Measurements from ENCODE around the gene MRO. TPM values are rescaled to one million over a fixed set of nuclear protein-coding genes. Genes with fewer than 3 reads are reported as not detected.

The MRO gene
- total RNA-seq, 1 experiment from 2014 or later: 0.84 TPM

DNA sequence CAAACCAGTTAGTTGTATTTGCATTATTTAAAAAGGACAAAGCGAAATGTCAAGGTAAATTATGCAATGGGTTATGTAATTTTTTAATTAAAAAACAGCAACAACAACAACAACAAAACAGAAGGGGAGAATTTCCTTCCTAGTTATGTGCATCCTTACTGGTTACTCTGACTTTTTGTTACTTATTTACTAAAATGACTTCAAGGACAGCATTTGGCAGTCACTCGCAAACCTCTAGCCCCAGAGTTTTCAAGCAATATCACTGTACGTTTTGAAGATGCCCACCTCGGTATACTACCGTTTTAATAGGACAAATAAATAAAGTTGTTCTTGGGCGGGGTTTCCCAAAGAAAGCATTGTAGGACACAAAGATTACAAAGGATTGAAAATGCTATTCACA, 24.7 kb upstream of the MRO start:
- no peak overlapping the region for H3K27ac ChIP-seq (ENCODE audit: low read depth, low read length)
- ChIA-PET POLR2A (no interaction called here), RAD21 (ENCODE audit: low non-redundant PET in 1 of 2, low total read pairs in 2 of 2, uncharacterized antibody in 2 of 2, unreplicated experiment in 2 of 2) (no interaction called here), CTCF (no interaction called here)
- no peaks in the 10 kb centered on the region for H3K4me1 ChIP-seq (ENCODE audit: control insufficient read depth in 1 of 2, insufficient read depth in 2 of 2, low read length in 2 of 2)
- H2AFZ ChIP-seq (ENCODE audit: low read depth, low read length, poor library complexity, severe bottlenecking): no peak overlapping the region
- H3K36me3 ChIP-seq (ENCODE audit: control insufficient read depth in 1 of 2, insufficient read depth in 2 of 2, low read length in 2 of 2): no peaks in the 10 kb centered on the region
- no peak for DNase-seq (ENCODE audit: low read depth, low spot score)
- H3K9me3 ChIP-seq (ENCODE audit: control insufficient read depth in 1 of 2, insufficient read depth in 1 of 2, low read depth in 1 of 2, low read length in 2 of 2): no peaks in the 10 kb centered on the region
- no peaks in the 10 kb centered on the region for H3K9me2 ChIP-seq (ENCODE audit: insufficient read depth)
- H4K20me1 ChIP-seq (ENCODE audit: insufficient read depth): no peaks in the 10 kb centered on the region
- no peaks in the 10 kb centered on the region for H3K79me2 ChIP-seq (ENCODE audit: insufficient read depth, low read length)
- TF ChIP-seq ZFX (IDR thresholded peaks at IDR 0.05): no peak
- no peak for TF ChIP-seq EGR1 (IDR thresholded peaks at IDR 0.05; ENCODE audit: low read depth)
- TF ChIP-seq EZH2 (IDR thresholded peaks at IDR 0.05): no peak
- no peak for TF ChIP-seq SP1 (IDR thresholded peaks at IDR 0.05; ENCODE audit: low read depth)
- TF ChIP-seq ATF3 (IDR thresholded peaks at IDR 0.05): no peak
- TF ChIP-seq, protein P1, sequence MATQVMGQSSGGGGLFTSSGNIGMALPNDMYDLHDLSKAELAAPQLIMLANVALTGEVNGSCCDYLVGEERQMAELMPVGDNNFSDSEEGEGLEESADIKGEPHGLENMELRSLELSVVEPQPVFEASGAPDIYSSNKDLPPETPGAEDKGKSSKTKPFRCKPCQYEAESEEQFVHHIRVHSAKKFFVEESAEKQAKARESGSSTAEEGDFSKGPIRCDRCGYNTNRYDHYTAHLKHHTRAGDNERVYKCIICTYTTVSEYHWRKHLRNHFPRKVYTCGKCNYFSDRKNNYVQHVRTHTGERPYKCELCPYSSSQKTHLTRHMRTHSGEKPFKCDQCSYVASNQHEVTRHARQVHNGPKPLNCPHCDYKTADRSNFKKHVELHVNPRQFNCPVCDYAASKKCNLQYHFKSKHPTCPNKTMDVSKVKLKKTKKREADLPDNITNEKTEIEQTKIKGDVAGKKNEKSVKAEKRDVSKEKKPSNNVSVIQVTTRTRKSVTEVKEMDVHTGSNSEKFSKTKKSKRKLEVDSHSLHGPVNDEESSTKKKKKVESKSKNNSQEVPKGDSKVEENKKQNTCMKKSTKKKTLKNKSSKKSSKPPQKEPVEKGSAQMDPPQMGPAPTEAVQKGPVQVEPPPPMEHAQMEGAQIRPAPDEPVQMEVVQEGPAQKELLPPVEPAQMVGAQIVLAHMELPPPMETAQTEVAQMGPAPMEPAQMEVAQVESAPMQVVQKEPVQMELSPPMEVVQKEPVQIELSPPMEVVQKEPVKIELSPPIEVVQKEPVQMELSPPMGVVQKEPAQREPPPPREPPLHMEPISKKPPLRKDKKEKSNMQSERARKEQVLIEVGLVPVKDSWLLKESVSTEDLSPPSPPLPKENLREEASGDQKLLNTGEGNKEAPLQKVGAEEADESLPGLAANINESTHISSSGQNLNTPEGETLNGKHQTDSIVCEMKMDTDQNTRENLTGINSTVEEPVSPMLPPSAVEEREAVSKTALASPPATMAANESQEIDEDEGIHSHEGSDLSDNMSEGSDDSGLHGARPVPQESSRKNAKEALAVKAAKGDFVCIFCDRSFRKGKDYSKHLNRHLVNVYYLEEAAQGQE (IDR thresholded peaks at IDR 0.05; ENCODE audit: low read depth): no peak
- TF ChIP-seq FOSL1 (IDR thresholded peaks at IDR 0.05; ENCODE audit: low read depth): no peak
- no peak for TF ChIP-seq CEBPB (IDR thresholded peaks at IDR 0.05; ENCODE audit: low read depth)
- TF ChIP-seq, protein P2, sequence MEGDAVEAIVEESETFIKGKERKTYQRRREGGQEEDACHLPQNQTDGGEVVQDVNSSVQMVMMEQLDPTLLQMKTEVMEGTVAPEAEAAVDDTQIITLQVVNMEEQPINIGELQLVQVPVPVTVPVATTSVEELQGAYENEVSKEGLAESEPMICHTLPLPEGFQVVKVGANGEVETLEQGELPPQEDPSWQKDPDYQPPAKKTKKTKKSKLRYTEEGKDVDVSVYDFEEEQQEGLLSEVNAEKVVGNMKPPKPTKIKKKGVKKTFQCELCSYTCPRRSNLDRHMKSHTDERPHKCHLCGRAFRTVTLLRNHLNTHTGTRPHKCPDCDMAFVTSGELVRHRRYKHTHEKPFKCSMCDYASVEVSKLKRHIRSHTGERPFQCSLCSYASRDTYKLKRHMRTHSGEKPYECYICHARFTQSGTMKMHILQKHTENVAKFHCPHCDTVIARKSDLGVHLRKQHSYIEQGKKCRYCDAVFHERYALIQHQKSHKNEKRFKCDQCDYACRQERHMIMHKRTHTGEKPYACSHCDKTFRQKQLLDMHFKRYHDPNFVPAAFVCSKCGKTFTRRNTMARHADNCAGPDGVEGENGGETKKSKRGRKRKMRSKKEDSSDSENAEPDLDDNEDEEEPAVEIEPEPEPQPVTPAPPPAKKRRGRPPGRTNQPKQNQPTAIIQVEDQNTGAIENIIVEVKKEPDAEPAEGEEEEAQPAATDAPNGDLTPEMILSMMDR (IDR thresholded peaks at IDR 0.05 in 2 of 3, conservative IDR thresholded peaks at IDR 0.05 in 1 of 3; ENCODE audit: borderline replicate concordance in 1 of 3, insufficient read depth in 1 of 3, low read depth in 2 of 3, low read length in 2 of 3): no peak
- TF ChIP-seq POLR2AphosphoS5 (IDR thresholded peaks at IDR 0.05; ENCODE audit: low read depth, low read length): no peak
- TF ChIP-seq EZH2phosphoT487 (IDR thresholded peaks at IDR 0.05; ENCODE audit: borderline replicate concordance): no peak
- no peak for TF ChIP-seq MAX (IDR thresholded peaks at IDR 0.05)
- TF ChIP-seq SRF (IDR thresholded peaks at IDR 0.05; ENCODE audit: low read depth): no peak
- no peak for TF ChIP-seq ELF1 (IDR thresholded peaks at IDR 0.05; ENCODE audit: borderline replicate concordance, low read depth)
- TF ChIP-seq ZNF274 (IDR thresholded peaks at IDR 0.05; ENCODE audit: low read depth, low read length): no peak
- TF ChIP-seq SIN3A (IDR thresholded peaks at IDR 0.05; ENCODE audit: low read depth): no peak
- no peak for TF ChIP-seq RAD21 (IDR thresholded peaks at IDR 0.05; ENCODE audit: low read depth)
- no peak for TF ChIP-seq ZBTB33 (IDR thresholded peaks at IDR 0.05; ENCODE audit: extremely low read depth, insufficient replicate concordance, low read length)
- TF ChIP-seq TCF7L2 (IDR thresholded peaks at IDR 0.05; ENCODE audit: borderline replicate concordance, extremely low read depth, insufficient read depth, insufficient read length): no peak
- intact Hi-C loops (cut with micrococcal nuclease): no loop called here
- H3K4me2 ChIP-seq (ENCODE audit: low read length): no peak overlapping the region
- no TSS peak for BruUV-seq (replicated peaks)
- H3K4me3 ChIP-seq (replicated peaks in 1 of 2; ENCODE audit: low read depth in 1 of 2, low read length in 2 of 2): no peak overlapping the region
- no peaks in the 10 kb centered on the region for H3K27me3 ChIP-seq (ENCODE audit: insufficient read depth, low read length)
- no peak overlapping the region for H3K9ac ChIP-seq (ENCODE audit: low read length)
- ATAC-seq: no peak

Measured in HCT116 (cell line).